NCI-H524 treated with DMSO at 0.1 percent for 48 hours (cell line): ENCODE measurements around the gene ZNF534.
"Not testable (repeated sequence)": the region's sequence is repeated elsewhere in the genome, so short reads cannot be mapped to it uniquely, and the experiment has no call there.

Source experiments
- DNase-seq: peaks from one replicate; lab custom pipeline; 2025; lab: John Stamatoyannopoulos, UW

ZNF534 gene

GRCh38 chr19:52498571-52498970 is 69.6 kb downstream of the ZNF534 start:
- no peak for DNase-seq

DNA sequence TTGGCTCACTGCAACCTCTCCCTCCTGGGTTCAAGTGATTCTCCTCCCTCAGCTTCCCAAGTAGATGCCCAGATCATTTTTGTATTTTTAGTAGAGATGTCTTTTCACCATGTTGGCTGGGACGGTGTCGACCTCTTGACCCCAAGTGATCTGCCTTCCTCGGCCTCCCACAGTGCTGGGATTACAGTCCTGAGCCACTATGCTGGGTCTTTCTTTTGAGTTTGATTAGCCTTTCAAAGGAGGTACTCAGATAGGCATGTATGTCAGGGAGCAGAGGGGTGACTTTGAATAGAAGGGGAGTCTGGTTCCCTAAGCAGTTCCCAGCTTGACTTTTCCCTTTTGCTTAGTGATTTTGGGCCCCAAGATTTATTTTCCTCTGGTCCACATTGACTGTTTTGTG is 71.5 kb downstream of the ZNF534 start:
- not testable (repeated sequence) for DNase-seq

DNA sequence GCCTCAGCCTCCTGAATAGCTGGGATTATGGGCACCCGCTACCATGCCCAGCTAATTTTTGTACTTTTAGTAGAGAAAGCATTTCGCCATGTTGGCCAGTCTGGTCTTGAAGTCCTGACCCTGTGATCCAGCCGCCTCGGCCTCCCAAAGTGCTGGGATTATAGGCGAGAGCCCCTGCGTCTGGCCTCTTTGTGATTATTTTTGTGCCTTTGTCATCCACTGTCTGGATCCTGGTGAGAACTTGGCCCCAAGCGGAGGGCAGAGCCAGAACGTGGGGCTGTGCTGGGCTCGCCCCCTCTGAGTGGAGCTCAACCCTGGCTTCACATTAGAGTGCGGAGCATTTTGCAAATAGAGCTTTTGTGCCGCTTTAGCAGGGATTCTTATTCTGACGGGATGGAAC is 72.0 kb downstream of the ZNF534 start:
- DNase-seq = not testable (repeated sequence)
